ENCODE measurements around the gene MAST4.

- no peak for TF ChIP-seq CTCF (IDR thresholded peaks at IDR 0.05)
- TF ChIP-seq POLR2A (IDR thresholded peaks at IDR 0.05): no peak
Measured at GRCh38 chr5:66666778-66667177, 70.6 kb downstream of the MAST4 start.

All from esophagus squamous epithelium (tissue), 4 donors.